Activated naive CD8-positive, alpha-beta T cell treated with anti-CD3 and anti-CD28 coated beads, Interleukin-2, amount 10 ng/mL, durations not matched to agents 7 days and 5 days (primary cell): Measurements from ENCODE around the gene CFDP1. TPM values are rescaled to one million over a fixed set of nuclear protein-coding genes. Genes with fewer than 3 reads are reported as not detected.

Experiments used
- ATAC-seq: fragments of 150-1000 bp; cut with Tn5 transposase; one replicate; pipeline ENCODE4 v1.10.0; 2021; ENCODE audit warnings: low read depth, moderate library complexity
- POLR2A ChIA-PET: fragments of 350-600 bp; sonication (Branson Sonifier 250); formaldehyde crosslinking; loops from one replicate; lab custom pipeline; 2021; ENCODE audit warnings: antibody characterized with exemption; lab: Charles Lee
- DNase-seq: peaks from one replicate; pipeline ENCODE4 v3.0.0; 2021
- H3K27ac Mint-ChIP-seq: one replicate; pipeline ENCODE4 v1.8.0; 2022; ENCODE audit warnings: mild to moderate bottlenecking, mixed read lengths
- H3K27me3 Mint-ChIP-seq: one replicate; pipeline ENCODE4 v1.8.0; 2022; ENCODE audit warnings: mild to moderate bottlenecking, moderate library complexity, mixed read lengths
- H3K36me3 Mint-ChIP-seq: one replicate; pipeline ENCODE4 v1.8.0; 2021; ENCODE audit warnings: mild to moderate bottlenecking, mixed read lengths
- H3K4me1 Mint-ChIP-seq: one replicate; pipeline ENCODE4 v1.8.0; 2021; ENCODE audit warnings: mixed read lengths
- H3K4me3 Mint-ChIP-seq: one replicate; pipeline ENCODE4 v1.8.0; 2022; ENCODE audit warnings: mild to moderate bottlenecking, moderate library complexity, mixed read lengths
- H3K9me3 Mint-ChIP-seq: one replicate; pipeline ENCODE4 v1.8.0; 2021; ENCODE audit warnings: mixed read lengths
- total RNA-seq, 2 experiments: library from RNA; stranded (reverse); gene quantifications; one replicate each; pipeline ENCODE4 v1.2.3, GENCODE V29; 2021

The CFDP1 gene
- total RNA-seq, 2 experiments from 2014 or later: 47.8 to 49.4 TPM

DNA sequence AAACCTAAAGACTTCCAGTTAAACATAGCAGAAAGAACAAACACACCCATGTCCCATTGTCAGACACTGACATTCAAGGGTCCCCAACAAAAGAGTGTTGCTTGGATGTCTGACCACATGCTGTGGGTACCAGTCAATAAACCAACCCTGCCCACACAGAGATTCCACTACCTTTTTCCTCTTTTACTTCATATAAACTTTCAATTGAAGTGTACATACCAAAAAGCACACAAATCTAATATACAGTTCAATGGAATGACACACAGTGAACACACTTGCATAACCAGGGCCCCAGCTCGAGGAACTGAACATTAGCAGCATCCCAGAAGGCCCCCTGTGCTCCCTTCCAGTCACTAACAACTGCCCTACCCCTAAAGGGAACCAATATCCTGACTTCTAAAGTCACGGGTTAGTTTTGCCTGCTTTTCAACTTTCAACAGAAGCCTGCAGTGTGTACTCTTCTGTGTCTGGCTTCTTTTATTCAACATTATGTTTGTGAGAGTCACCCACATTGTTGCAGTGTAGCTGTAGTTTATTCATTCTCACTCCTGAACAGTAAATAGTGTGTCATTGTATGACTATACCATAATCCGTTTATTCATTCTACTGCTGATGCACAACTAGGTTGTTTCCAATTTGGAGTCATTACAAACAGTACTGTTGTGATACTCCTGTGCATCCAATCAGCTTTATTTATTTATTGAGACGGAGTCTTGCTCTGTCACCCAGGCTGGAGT lies 18.0 kb downstream of the CFDP1 start:
- peaks cover 2% of the 10 kb centered on the region for H3K36me3 Mint-ChIP-seq
- no peak overlapping the region for H3K4me3 Mint-ChIP-seq
- H3K9me3 Mint-ChIP-seq: no peaks in the 10 kb centered on the region
- DNase-seq (no peak), ATAC-seq (no peak)
- H3K27me3 Mint-ChIP-seq: no peaks in the 10 kb centered on the region
- H3K4me1 Mint-ChIP-seq: peaks cover 5% of the 10 kb centered on the region
- no peak overlapping the region for H3K27ac Mint-ChIP-seq
- POLR2A ChIA-PET: no interaction called here

DNA sequence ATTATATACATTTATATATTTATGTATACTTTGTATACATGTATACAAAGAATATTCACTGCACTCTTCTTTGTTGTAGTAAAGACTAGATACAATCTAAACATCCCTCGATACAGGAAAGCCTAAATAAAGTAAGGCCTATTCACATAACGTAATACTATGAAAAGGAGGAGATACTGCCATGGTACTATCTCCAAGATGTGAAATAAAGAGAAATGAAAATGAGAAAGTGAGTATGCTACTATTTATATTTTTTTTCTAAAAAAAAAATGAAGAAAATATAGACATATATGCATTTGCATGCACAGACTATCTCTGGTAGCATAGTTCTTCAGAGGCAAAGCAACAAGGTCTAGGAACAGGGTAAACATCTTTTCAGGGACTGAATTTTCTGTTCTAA lies 19.4 kb downstream of the CFDP1 start:
- Mint-ChIP-seq H3K4me1 (peaks cover 3% of the 10 kb centered on the region), H3K27ac (no peak overlapping the region), H3K36me3 (peaks cover 3% of the 10 kb centered on the region), H3K27me3 (no peaks in the 10 kb centered on the region), H3K9me3 (no peaks in the 10 kb centered on the region), H3K4me3 (no peak overlapping the region)
- DNase-seq (no peak), ATAC-seq (no peak)
- POLR2A ChIA-PET: no interaction called here

DNA sequence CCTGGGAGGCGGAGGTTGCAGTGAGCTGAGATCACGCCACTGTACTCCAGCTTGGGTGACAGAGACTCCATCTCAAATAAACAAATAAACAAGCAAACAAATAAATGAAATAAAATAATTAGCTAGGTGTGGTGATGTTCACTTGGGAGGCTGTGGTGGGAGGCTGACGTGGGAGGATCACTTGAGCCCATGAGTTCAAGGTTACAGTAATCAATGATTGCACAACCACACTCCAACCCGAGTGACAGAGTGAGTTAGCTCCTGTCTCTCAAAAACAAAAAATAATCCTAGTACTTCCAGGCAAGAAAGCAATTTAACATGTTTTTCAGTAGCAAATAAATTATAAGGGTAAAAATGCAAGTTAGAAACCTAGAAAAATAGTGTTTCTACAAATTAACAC lies 26.4 kb downstream of the CFDP1 start:
- DNase-seq (no peak), ATAC-seq (no peak)
- POLR2A ChIA-PET: no interaction called here
- Mint-ChIP-seq H3K4me1 (no peaks in the 10 kb centered on the region), H3K9me3 (no peaks in the 10 kb centered on the region), H3K36me3 (peaks cover 1% of the 10 kb centered on the region), H3K27ac (no peak overlapping the region), H3K27me3 (no peaks in the 10 kb centered on the region), H3K4me3 (no peak overlapping the region)

DNA sequence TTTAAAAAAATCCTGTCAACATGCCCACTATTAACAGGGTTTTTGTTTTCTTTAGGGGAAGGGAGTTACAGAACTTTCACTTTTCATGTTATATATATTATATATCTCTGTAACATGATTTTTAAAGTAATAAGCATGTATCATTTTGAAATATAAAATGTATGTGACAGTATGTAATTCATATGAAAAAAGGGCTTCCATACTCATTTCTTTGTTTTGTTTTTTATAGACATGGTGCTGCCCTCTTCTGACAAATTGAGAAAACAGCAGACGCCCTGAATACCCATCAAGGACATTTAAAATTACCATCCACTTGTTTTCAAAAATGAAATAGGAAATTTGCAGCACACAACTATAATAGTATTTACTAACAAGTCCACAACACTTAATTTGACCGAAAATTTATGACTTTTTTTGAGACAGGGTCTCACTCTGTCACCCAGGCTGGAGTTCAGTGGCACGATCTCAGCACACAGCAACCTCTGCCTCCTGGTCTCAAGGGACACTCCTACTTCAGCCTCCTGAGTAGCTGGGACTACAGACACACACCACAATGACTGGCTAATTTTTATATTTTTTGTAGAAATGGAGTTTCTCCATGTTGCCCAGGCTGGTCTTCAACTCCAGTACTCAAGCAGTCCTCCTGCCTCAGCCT lies 30.4 kb downstream of the CFDP1 start:
- no peak overlapping the region for H3K4me3 Mint-ChIP-seq
- DNase-seq: no peak
- no peak for ATAC-seq
- H3K36me3 Mint-ChIP-seq: no peaks in the 10 kb centered on the region
- H3K9me3 Mint-ChIP-seq: no peaks in the 10 kb centered on the region
- H3K4me1 Mint-ChIP-seq: peaks cover 2% of the 10 kb centered on the region
- H3K27me3 Mint-ChIP-seq: no peaks in the 10 kb centered on the region
- no peak overlapping the region for H3K27ac Mint-ChIP-seq
- POLR2A ChIA-PET: no interaction called here

DNA sequence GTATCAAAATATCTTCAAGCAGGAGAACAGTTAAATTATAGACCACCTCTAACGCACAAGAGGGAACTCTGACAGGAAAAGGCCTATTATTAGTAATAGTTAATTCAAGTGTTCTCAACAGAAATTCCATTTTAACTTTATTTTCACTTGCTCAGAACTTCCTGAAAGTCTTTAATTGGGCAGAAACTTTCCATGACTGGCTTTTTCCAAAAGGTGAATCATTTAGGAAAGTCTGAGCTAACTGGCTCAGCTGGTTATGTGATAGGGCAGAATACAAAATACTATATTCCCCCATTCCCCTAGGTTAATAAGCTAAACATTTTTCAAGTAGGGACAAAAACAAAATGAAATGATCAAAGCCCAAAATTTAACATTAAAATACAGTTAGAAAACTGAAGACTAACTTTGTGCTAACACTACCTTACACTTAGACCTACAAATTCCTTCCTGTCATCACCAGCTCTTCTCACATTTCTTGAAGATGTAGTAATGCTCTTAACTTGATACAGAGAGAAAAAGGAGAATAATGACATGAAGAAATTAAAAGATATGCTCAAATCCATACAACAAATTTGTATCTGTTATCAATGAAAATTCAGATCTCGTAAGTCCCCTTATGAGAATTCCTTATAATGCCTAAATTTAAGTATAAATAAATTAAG lies 31.0 kb downstream of the CFDP1 start:
- Mint-ChIP-seq H3K9me3 (no peaks in the 10 kb centered on the region), H3K4me1 (peaks cover 2% of the 10 kb centered on the region), H3K4me3 (no peak overlapping the region), H3K36me3 (no peaks in the 10 kb centered on the region), H3K27me3 (no peaks in the 10 kb centered on the region), H3K27ac (no peak overlapping the region)
- POLR2A ChIA-PET: no interaction called here
- DNase-seq (no peak), ATAC-seq (no peak)

DNA sequence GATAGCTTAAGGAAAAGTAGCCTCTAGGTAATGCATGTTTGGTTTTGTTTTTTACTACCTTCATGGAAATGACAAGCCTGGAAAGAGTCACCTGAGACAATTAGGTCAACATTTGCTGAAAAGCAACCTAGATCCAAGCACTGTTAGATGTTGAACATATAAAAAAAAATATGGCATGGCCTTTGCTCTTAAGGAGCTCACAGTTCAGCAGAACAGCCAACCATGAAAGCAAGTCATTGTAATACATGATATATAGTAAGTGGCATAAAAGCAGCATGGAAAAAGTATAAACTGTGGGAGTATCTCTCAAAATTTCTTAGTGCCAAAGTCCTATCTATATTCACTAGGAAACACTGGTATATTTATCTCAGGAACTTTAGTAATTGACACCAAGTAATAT lies 31.6 kb downstream of the CFDP1 start:
- Mint-ChIP-seq H3K27ac (no peak overlapping the region), H3K9me3 (no peaks in the 10 kb centered on the region), H3K27me3 (no peaks in the 10 kb centered on the region), H3K4me3 (no peak overlapping the region), H3K4me1 (peaks cover 2% of the 10 kb centered on the region), H3K36me3 (no peaks in the 10 kb centered on the region)
- POLR2A ChIA-PET: no interaction called here
- ATAC-seq (no peak), DNase-seq (no peak)

DNA sequence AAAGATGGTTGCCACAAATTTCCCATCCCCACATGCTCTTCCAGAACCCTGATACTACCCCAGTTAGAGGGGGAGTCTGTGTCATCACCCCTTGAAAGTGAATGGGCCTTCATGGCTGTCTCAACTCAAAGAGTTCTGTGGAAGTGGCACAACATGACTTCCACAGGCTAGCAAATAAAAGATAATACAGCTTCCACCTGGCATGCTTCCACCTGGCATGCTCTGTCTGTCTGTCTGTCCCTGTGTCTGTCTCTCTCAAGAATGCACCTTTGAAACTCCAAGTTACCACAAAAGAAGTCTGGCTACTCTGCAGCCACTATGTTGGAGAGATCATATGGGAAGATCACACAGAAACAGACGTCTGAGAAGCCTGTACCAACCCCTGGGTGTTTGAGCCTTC lies 35.0 kb downstream of the CFDP1 start:
- no peak for ATAC-seq
- no peak overlapping the region for H3K4me3 Mint-ChIP-seq
- H3K27me3 Mint-ChIP-seq: no peaks in the 10 kb centered on the region
- H3K9me3 Mint-ChIP-seq: no peaks in the 10 kb centered on the region
- H3K4me1 Mint-ChIP-seq: peaks cover 2% of the 10 kb centered on the region
- peaks cover 3% of the 10 kb centered on the region for H3K36me3 Mint-ChIP-seq
- no peak for DNase-seq
- H3K27ac Mint-ChIP-seq: no peak overlapping the region
- POLR2A ChIA-PET: no interaction called here

DNA sequence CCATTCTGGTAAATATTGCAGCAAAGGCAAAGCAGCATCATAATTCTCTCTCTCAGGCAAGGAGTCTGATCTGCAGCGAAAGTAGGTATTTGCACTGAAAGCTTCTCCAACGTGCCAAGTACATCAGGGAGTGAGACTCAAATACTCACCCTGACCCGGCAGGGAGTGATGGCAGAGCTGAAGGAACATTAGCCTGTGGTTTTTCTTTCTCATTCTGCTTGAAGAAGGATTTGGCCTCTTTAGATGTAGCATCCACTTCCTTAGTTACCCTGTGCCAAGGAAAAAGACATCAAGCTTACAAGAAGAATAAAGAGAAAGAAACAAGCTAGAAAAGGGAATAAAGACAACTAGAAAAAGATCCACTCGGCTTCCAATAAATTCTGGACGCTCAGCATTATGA lies 38.4 kb downstream of the CFDP1 start:
- no peaks in the 10 kb centered on the region for H3K27me3 Mint-ChIP-seq
- no peak overlapping the region for H3K4me3 Mint-ChIP-seq
- no peaks in the 10 kb centered on the region for H3K9me3 Mint-ChIP-seq
- peaks cover 2% of the 10 kb centered on the region for H3K4me1 Mint-ChIP-seq
- peaks cover 9% of the 10 kb centered on the region for H3K36me3 Mint-ChIP-seq
- H3K27ac Mint-ChIP-seq: no peak overlapping the region
- ATAC-seq (no peak), DNase-seq (no peak)
- POLR2A ChIA-PET: no interaction called here

DNA sequence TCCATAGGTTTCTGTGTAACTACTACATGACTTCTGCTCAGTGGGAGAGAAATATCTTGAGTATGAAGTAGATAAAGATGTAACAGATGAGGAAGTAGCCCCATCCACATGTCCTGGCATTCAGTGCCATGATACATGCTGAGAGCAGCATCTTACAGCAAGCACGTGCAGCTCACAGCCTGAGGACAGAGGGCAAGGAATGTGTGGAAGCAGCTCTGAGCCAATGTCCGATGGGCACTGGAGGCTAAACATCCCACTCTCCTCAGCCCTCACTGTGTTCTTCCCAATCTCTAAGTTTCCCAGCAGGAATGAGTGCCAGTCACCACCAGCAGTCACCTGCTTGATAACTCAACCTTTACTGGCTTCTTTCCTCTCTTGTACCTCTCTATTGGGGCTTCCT lies 40.4 kb downstream of the CFDP1 start:
- Mint-ChIP-seq H3K9me3 (no peaks in the 10 kb centered on the region), H3K27me3 (no peaks in the 10 kb centered on the region), H3K36me3 (peaks cover 11% of the 10 kb centered on the region), H3K4me1 (no peaks in the 10 kb centered on the region), H3K4me3 (no peak overlapping the region), H3K27ac (no peak overlapping the region)
- no peak for ATAC-seq
- DNase-seq: no peak
- POLR2A ChIA-PET: no interaction called here

DNA sequence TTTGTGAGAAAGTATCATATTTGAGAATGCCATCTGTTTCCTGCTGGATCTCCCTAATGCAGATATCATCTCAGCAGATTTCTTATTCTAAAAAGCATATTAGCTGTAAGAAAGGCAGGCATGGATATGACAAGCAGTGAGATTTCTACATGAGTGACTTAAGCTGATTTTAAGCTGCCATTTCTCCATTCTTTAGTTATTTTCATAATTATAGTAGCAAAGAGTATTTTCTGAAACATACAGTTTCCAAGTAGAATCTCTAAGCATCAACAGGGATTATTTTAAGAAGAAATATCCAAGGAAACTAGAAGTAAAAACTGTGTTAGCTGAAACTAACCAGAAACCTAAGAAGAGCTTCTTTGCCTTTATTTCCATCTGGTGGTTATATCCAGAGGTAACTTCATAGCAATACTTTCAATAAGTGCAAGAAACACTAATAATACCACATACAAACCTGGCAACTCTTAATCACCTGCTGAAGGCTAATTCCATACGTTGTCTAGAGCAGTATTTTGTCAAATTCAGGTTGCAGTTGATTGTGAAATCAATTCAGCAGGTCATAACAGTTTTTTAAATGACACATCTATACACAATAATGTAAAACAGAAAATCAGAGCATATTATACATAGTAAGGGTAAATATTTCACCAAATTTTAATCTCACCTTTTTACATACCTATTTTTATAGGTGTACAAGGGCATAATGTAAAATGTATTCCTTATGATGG lies 42.2 kb downstream of the CFDP1 start:
- Mint-ChIP-seq H3K27ac (no peak overlapping the region), H3K36me3 (peaks cover 11% of the 10 kb centered on the region), H3K27me3 (no peaks in the 10 kb centered on the region), H3K4me1 (no peaks in the 10 kb centered on the region), H3K4me3 (no peak overlapping the region), H3K9me3 (no peaks in the 10 kb centered on the region)
- ATAC-seq (no peak), DNase-seq (no peak)
- POLR2A ChIA-PET: no interaction called here

DNA sequence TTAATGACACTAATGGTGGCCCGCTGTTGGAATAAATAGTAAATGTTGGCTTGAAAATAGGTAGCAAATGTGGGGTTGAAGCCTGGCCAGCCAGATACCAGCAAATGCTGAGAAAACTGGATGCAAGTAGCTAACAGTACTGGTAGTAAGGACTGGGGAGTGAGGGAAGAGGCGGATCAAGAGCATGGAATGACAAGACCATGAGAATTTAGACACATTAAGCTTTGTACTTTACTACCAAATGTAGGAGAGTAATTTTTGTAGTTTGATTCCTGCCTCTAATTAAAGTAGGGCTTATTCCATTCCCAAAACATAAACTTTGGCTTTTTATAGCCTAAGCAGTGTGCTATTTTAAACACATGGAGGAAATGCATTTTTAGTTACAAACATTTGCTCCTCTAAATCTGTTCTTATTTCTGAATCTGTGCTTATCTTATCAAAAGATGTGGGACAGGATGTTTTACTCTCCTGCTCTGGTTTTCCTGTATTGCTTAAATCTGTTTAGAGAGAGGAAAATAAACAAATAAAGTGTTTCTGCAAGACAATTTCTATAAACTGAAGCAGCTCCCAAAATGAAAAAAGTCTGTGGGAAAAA lies 44.1 kb downstream of the CFDP1 start:
- DNase-seq (no peak), ATAC-seq (no peak)
- Mint-ChIP-seq H3K27me3 (peaks cover 3% of the 10 kb centered on the region), H3K27ac (no peak overlapping the region), H3K9me3 (no peaks in the 10 kb centered on the region), H3K4me1 (no peaks in the 10 kb centered on the region), H3K4me3 (no peak overlapping the region), H3K36me3 (peaks cover 10% of the 10 kb centered on the region)
- POLR2A ChIA-PET: no interaction called here

DNA sequence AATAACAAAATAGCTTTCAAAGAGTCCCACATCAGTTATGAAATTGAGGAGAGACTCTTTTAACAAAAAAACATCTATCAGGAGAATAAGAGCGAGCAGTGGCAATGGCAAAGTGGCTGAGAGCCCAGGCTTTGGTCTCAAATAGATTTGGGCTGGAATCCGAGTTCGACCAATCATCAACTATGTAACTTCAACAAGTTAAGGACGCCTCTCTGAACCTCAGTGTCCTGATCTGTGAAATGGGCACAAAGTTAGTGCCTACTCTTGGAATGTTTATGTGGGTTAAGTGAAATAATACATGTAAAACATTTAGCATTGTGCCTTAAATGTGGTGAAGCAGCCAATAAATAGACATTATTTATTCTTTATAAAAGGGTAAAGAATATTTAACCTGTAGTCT lies 45.4 kb downstream of the CFDP1 start:
- no peaks in the 10 kb centered on the region for H3K9me3 Mint-ChIP-seq
- H3K27ac Mint-ChIP-seq: no peak overlapping the region
- POLR2A ChIA-PET: no interaction called here
- ATAC-seq: no peak
- H3K4me1 Mint-ChIP-seq: no peaks in the 10 kb centered on the region
- no peak overlapping the region for H3K4me3 Mint-ChIP-seq
- H3K36me3 Mint-ChIP-seq: peaks cover 5% of the 10 kb centered on the region
- DNase-seq: no peak
- peaks cover 5% of the 10 kb centered on the region for H3K27me3 Mint-ChIP-seq

DNA sequence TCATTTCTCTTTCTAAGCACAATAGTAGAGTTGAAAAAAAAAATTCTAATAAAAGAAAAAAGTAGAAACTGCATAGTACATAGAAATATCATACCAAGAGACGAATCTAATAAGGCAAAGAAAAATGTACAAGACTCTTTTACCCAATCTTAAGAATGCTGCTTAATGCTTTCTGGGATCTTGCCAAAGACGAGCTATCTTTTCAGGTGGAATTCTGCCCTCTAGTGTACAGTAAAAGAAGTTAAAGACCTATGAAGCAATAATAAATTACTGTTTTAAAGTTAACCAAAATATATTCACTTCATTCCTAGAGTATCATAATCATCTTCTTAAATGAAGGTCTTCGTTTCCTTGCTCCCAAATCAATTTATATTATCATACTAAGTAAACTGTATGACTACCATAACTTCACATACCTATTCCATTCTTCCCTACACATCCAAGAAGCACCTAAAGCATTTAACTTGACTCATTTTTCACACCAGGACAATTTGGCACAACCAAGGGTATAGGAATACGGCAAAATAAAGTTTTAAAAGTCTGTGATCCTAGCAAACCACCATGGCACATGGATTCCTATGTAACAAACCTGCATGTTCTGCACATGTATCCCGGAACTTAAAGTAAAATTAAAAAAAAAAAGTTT lies 47.7 kb downstream of the CFDP1 start:
- peaks cover 11% of the 10 kb centered on the region for H3K4me1 Mint-ChIP-seq
- POLR2A ChIA-PET: no interaction called here
- peaks cover 9% of the 10 kb centered on the region for H3K36me3 Mint-ChIP-seq
- H3K4me3 Mint-ChIP-seq: no peak overlapping the region
- H3K27ac Mint-ChIP-seq: no peak overlapping the region
- peaks cover 9% of the 10 kb centered on the region for H3K27me3 Mint-ChIP-seq
- ATAC-seq (no peak), DNase-seq (no peak)
- H3K9me3 Mint-ChIP-seq: no peaks in the 10 kb centered on the region
